Transverse colon (tissue), 4 donors: ENCODE results near the gene KNOP1. TPM values are rescaled to one million over a fixed set of nuclear protein-coding genes. Genes with fewer than 3 reads are reported as not detected.

Experiments used
- DNase-seq: peaks from one replicate; pipeline ENCODE4 v3.0.0-alpha.2; 2019
- H3K27ac ChIP-seq, 4 donors: fragments of 200-600 bp; sonication (generic); 2 replicates each; pipeline ENCODE4 v1.5.1; 2016 to 2018; ENCODE audit warnings: inconsistent platforms in 4 of 4
- H3K27me3 ChIP-seq: fragments of 200-600 bp; sonication (generic); 2 replicates; pipeline ENCODE4 v1.5.1; 2017; ENCODE audit warnings: inconsistent platforms
- H3K36me3 ChIP-seq, 4 donors: fragments of 200-600 bp; sonication (generic); 2 replicates each; pipeline ENCODE4 v1.5.1; 2017 to 2019; ENCODE audit warnings: inconsistent platforms in 4 of 4
- H3K4me1 ChIP-seq, 4 donors: fragments of 200-600 bp; sonication (generic); 2 replicates each; pipeline ENCODE4 v1.5.1; 2017 to 2020; ENCODE audit warnings: inconsistent platforms in 4 of 4
- H3K4me3 ChIP-seq, 4 donors: fragments of 200-600 bp; sonication (generic); 1 replicate in 1 of 4; 2 replicates in 3 of 4; pipeline versions ENCODE4 v1.5.1 to v1.6.1; 2017 to 2019; ENCODE audit warnings: inconsistent platforms in 4 of 4
- H3K9me3 ChIP-seq, 2 donors: fragments of 200-600 bp; sonication (generic); 2 replicates each; pipeline ENCODE4 v1.5.1; 2017 to 2019; ENCODE audit warnings: inconsistent platforms in 2 of 2
- EP300 ChIP-seq: sonication (generic); formaldehyde crosslinking; IDR thresholded peaks from one replicate; pipeline ENCODE4 v1.6.1; 2017; ENCODE audit warnings: antibody characterized with exemption, low read depth
- POLR2A ChIP-seq: fragments of 450-650 bp; IDR thresholded peaks from one replicate; pipeline ENCODE4 v1.6.1; 2016; ENCODE audit warnings: antibody characterized with exemption, mild to moderate bottlenecking, moderate library complexity
- POLR2AphosphoS5 ChIP-seq, 3 donors: sonication (generic); formaldehyde crosslinking; IDR thresholded peaks; one replicate each; pipeline ENCODE4 v1.6.1; 2016; ENCODE audit warnings: antibody characterized with exemption in 3 of 3
- WGBS, 2 donors: methylation state at CpG; one replicate each; pipeline ENCODE4 v1.1.5; 2018; ENCODE audit warnings: low coverage in 1 of 2; 5-methylcytosine and 5-hydroxymethylcytosine counted together
- in situ Hi-C, 4 donors: fragments of 200-750 bp; cut with MboI; loops; one replicate each; pipeline versions ENCODE4 v1.15.0 to v1.15.1; 2017; ENCODE audit warnings: low sequenced_read_pairs in 3 of 4, low pct_ligation_motif_present in 1 of 4, low pct_unique_long_range_greater_than_20kb in 1 of 4
- intact Hi-C: fragments of 100-400 bp; cut with DNase I; formaldehyde crosslinking; loops from one replicate; pipeline ENCODE4 v1.15.1; 2023; ENCODE audit warnings: low total_unique reads
- total RNA-seq, 4 donors: library from RNA; depleted of rRNA; stranded (reverse); fragments of >200 nt; gene quantifications; one replicate each; pipeline ENCODE4 v1.1.0, GENCODE V29; 2016
- TF ChIP-seq, protein P1 (sequence below), 5 experiments: fragments of 200-600 bp in 3 of 5; fragments of 450-650 bp in 2 of 5; sonication (generic) in 3 of 5; IDR thresholded peaks; 1 replicate in 2 of 5; 2 replicates in 3 of 5; pipeline ENCODE4 v1.5.1; 2016 to 2017; ENCODE audit warnings: antibody characterized with exemption in 5 of 5, inconsistent platforms in 3 of 5, mild to moderate bottlenecking in 2 of 5, moderate library complexity in 1 of 5

The KNOP1 gene
- total RNA-seq, 4 donors from 2014 or later, result 4.4 to 25.8 (median 12.7) TPM

DNA sequence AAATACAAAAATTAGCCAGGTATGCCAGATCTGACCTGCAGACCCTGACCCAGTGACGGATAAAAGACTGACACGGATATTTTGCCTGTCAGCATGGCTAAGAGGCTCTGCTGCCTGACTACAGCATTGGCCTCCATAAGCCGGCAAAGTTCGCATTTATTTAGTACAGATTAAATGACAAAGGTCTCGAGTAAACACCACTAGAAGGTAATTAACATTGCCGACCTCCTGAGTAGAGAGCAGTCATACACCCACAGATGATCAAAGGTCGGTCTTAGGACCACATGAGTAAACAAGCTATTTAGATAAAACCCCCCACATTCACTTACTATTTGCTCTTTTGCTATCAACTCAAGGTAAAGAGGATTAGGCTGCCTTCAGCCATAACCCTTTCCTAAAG, 55.7 kb downstream of the KNOP1 start:
- DNase-seq, result no peak
- no peak overlapping the region for H3K27ac ChIP-seq
- no peaks in the 10 kb centered on the region for H3K9me3 ChIP-seq
- peaks cover 0 to 3% (median 2%) of the 10 kb centered on the region in 4 donors for H3K36me3 ChIP-seq
- in situ Hi-C loops, result no loop called here
- TF ChIP-seq POLR2A, result no peak
- TF ChIP-seq POLR2AphosphoS5 (IDR thresholded peaks at IDR 0.05), result no peak
- TF ChIP-seq, protein P1, sequence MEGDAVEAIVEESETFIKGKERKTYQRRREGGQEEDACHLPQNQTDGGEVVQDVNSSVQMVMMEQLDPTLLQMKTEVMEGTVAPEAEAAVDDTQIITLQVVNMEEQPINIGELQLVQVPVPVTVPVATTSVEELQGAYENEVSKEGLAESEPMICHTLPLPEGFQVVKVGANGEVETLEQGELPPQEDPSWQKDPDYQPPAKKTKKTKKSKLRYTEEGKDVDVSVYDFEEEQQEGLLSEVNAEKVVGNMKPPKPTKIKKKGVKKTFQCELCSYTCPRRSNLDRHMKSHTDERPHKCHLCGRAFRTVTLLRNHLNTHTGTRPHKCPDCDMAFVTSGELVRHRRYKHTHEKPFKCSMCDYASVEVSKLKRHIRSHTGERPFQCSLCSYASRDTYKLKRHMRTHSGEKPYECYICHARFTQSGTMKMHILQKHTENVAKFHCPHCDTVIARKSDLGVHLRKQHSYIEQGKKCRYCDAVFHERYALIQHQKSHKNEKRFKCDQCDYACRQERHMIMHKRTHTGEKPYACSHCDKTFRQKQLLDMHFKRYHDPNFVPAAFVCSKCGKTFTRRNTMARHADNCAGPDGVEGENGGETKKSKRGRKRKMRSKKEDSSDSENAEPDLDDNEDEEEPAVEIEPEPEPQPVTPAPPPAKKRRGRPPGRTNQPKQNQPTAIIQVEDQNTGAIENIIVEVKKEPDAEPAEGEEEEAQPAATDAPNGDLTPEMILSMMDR (IDR thresholded peaks at IDR 0.05), result no peak
- TF ChIP-seq EP300, result no peak
- H3K4me3 ChIP-seq, result no peak overlapping the region
- intact Hi-C loops, result no loop called here
- H3K27me3 ChIP-seq, result no peaks in the 10 kb centered on the region
- 70 to 92% methylated on average over 2 to 7 of the region's 7 CpGs for WGBS, 2 donors
- H3K4me1 ChIP-seq, result peaks cover 0 to 7% (median 0%) of the 10 kb centered on the region in 4 donors

DNA sequence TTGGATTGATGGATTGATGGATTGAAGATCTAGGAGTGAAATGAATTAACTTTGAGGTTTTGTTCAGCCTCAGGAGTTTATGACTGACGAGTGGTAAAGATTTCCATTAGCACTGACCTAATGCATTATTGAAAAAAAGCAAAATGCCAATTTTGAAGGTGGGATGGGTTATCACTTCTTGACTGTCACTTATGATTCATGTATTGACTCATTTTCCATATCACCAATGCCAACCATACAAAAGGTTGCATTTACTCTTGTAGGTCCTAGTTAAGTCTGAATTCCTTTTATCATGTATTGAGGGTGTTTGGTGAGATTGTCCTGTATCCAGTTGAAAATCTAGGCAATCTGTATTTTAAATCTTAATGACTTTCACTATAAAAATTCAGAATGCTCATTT, 57.6 kb downstream of the KNOP1 start:
- no peaks in the 10 kb centered on the region for H3K4me1 ChIP-seq
- no peak overlapping the region for H3K27ac ChIP-seq
- intact Hi-C loops (no loop called here), in situ Hi-C loops (no loop called here)
- TF ChIP-seq, protein P1 (IDR thresholded peaks at IDR 0.05), result no peak
- TF ChIP-seq EP300 (no peak), POLR2A (no peak)
- H3K9me3 ChIP-seq, result no peaks in the 10 kb centered on the region
- no peaks in the 10 kb centered on the region for H3K27me3 ChIP-seq
- peaks cover 0 to 3% (median 2%) of the 10 kb centered on the region in 4 donors for H3K36me3 ChIP-seq
- no peak overlapping the region for H3K4me3 ChIP-seq
- no peak for DNase-seq
- 89 to 98% methylated on average over 1 of the region's 1 CpG for WGBS, 2 donors

DNA sequence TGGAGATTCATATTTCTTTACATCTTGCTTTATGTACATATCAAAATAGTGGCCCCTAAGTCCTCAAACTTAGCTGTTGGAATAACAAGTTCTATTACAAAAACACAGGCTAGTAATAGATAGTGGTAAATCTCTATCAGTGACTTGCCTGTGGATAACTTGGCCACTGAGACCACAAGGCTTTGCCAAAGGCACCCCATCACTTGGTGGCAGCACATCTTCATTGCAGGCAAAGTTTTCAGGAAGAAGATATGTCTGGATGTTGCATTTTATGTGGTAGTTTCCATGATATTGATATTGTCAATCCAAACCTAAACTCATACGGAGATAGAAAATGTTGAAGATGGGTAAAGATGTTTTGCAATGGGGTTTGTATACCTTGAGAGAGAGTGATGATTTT, 58.5 kb downstream of the KNOP1 start:
- in situ Hi-C loops, result no loop called here
- intact Hi-C loops, result no loop called here
- WGBS, 2 donors, result 96% methylated on average over 1 of the region's 1 CpG; no CpG with 5 or more reads in 1 of the 2 donors
- DNase-seq, result no peak
- Histone ChIP-seq H3K4me3 (no peak overlapping the region), H3K27ac (no peak overlapping the region), H3K9me3 (no peaks in the 10 kb centered on the region), H3K27me3 (no peaks in the 10 kb centered on the region), H3K36me3 (peaks cover 0 to 3% (median 2%) of the 10 kb centered on the region in 4 donors), H3K4me1 (no peaks in the 10 kb centered on the region)
- TF ChIP-seq EP300 (no peak), POLR2AphosphoS5 (IDR thresholded peaks at IDR 0.05) (no peak), POLR2A (no peak)
- TF ChIP-seq, protein P1 (IDR thresholded peaks at IDR 0.05), result no peak

DNA sequence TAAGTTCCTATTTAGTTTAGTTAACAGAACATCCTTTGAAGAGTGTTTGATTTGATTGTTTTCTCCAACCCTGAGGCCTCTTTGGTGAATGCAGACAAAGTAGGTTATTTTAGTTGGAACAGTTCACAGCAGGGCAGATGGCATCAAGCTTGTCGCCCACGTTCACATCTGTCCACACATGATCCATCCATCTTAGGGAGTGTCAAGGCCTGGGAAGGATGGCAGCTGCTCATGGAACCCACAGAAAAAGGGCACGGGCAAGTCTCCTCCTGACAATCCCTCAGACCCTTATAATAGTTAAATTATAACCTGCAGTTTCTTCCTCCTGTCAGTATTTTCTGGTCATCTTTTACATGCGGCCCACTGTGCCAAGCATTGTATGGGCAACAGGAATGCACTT, 60.2 kb downstream of the KNOP1 start:
- in situ Hi-C loops (no loop called here), intact Hi-C loops (no loop called here)
- TF ChIP-seq, protein P1 (IDR thresholded peaks at IDR 0.05), result no peak
- TF ChIP-seq POLR2AphosphoS5 (IDR thresholded peaks at IDR 0.05) (no peak), POLR2A (no peak), EP300 (no peak)
- Histone ChIP-seq H3K27me3 (no peaks in the 10 kb centered on the region), H3K27ac (no peak overlapping the region), H3K4me1 (no peaks in the 10 kb centered on the region), H3K9me3 (no peaks in the 10 kb centered on the region), H3K4me3 (no peak overlapping the region), H3K36me3 (peaks cover 0 to 13% (median 2%) of the 10 kb centered on the region in 4 donors)
- DNase-seq, result no peak
- WGBS, 2 donors, result 94% methylated on average over 4 of the region's 4 CpGs; no CpG with 5 or more reads in 1 of the 2 donors
